GM04503 (cell line): ENCODE data around the gene CCNL1.
"Not testable (repeated sequence)": the region's sequence is repeated elsewhere in the genome, so short reads cannot be mapped to it uniquely, and the experiment has no call there.

Source experiments
- DNase-seq: peaks from one replicate; pipeline ENCODE4 v3.0.0-alpha.2; 2012; ENCODE audit warnings: low read depth

The CCNL1 gene

GRCh38 chr3:157103280-157103679 is 56.7 kb downstream of the CCNL1 start:
- no peak for DNase-seq

DNA sequence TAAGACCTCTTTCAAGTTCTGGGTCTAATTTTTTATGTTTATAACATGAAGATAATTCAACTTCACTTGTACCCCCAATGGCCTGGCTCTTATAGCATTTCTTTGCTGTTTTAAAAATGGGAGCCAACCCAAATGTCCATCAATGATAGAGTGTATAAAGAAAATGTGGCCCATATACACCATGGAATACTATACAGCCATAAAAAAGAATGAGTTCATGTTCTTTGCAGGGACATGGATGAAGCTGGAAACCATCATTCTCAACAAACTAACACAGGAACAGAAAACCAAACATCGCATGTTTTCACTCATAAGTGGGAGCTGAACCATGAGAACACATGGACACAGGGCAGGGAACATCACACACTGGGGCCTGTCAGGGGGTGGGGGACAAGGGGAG is 57.4 kb downstream of the CCNL1 start:
- DNase-seq: not testable (repeated sequence)

GRCh38 chr3:157102098-157102497 is 57.8 kb downstream of the CCNL1 start:
- no peak for DNase-seq

DNA sequence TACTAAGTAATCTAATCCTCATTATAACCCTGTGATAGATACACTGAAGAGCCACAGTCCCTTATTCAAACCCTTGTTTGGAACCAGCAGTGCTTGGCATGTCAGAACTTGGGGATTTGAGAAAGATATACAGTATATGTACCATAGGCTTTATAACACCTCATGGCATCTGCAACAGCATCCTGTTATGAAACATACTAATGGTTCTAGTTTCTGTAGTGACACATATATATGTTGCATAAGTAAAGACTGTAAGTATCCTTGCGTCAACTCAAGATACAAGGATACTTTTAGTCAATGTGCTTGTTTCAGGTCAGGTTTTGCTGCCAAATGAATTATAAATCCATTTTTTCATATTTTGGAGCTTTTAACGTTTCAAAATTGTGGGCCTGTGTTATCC is 58.5 kb downstream of the CCNL1 start:
- no peak for DNase-seq

DNA sequence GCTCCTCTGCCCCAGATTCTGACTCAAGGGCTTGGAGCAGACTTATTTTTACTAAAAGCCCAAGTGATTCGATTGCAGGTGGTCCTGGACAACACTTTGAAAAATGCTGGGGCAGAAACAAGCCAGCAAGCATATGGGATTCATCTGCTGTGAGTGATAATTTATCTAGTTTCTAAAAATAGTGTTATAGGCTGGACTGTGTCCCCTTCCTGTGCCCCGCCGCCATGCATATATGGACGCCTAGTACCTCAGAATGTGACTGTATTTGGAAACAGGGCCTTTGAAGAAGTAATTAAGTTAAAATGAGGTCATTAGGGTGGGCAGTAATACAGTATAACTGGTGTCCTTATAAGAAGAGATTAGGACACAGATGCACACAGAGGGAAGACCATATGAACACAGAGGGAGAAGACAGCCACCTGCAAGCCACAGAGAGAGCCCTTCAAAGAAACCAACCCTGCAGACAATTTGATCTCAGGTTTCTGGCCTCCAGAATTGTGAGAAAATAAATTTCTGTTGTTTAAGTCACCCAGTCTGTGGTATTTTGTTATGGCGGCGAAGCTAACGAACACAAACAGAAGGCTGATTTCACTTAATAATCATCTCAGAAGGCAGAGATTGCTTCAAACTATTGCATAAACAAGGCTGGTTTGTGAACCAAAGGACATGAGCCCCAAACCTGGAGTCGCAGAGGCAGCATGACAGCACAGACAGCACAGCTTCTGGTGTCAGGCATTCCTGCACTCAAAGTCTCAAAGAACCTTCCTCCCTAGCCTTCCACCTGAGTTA is 59.1 kb downstream of the CCNL1 start:
- DNase-seq: no peak

DNA sequence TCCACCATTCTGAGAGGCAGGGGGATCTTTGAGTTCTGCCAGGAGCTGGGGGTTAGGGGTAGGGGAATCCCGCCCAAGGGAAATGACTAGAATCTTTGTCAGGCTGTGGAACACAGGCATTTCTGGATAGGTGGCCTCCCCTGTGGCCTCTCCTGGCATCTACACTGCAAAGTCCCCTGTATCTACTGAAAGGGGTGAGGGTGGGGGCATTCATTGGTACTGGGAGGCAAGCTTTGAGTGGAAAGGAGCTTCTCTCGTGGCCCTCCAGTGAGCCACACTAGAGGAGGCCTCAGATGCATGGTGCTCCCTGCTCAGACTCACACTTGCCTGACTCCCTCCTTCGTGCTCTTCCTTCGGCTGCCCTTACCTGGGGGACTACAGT is 59.9 kb downstream of the CCNL1 start:
- DNase-seq: no peak

GRCh38 chr3:157099326-157100095 is 60.4 kb downstream of the CCNL1 start:
- DNase-seq: no peak

GRCh38 chr3:157098823-157099185 is 61.1 kb downstream of the CCNL1 start:
- peak; percentile 86 for DNase-seq

- DNase-seq: no peak
Measured at GRCh38 chr3:157098121-157098822, 61.7 kb downstream of the CCNL1 start.
